CD4-positive, alpha-beta T cell treated with Interferon alpha-2 for 1 hour (primary cell): Measurements from ENCODE around the gene MS4A12.
"Not testable (repeated sequence)": the region's sequence is repeated elsewhere in the genome, so short reads cannot be mapped to it uniquely, and the experiment has no call there.

ENCODE experiments used
- DNase-seq, 2 donors: peaks; one replicate each; pipeline ENCODE4 v3.0.0-alpha.2; 2020 to 2022

The MS4A12 gene, protein sequence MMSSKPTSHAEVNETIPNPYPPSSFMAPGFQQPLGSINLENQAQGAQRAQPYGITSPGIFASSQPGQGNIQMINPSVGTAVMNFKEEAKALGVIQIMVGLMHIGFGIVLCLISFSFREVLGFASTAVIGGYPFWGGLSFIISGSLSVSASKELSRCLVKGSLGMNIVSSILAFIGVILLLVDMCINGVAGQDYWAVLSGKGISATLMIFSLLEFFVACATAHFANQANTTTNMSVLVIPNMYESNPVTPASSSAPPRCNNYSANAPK

DNA sequence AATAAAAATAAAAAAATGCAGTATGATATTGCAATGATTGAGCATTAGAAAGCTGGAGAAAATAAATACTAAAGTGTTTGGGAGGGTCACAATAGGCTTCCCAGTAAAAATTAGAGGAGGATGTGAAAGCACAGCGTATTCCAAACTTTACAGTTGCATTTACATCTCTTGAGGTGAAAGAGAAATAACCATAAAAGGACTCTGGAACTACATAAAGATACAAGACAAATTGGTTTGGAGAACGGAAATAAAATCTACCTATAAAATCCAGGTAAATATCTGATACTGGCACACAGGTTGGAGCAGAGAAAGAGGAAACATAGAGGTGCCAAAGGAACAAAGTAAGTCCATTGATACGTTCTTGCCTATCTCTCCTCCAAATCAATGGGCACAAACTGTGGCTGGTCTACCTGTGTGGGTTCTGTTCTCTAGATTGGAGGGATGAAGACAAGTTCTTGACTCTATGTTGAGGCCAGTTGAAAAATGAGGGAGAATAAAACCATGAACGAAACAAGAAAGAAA lies at the start of gene MS4A12:
Gene MS4A12 (plus strand): TSS at position 291 of the 522 bp plus-strand sequence. CDS start 4,541 bp downstream, outside the sequence.
- no peak for DNase-seq

GRCh38 chr11:60447070-60447469 lies 45.5 kb upstream of the MS4A12 start:
- DNase-seq = no peak

GRCh38 chr11:60447846-60448245 lies 44.7 kb upstream of the MS4A12 start:
- no peak for DNase-seq

DNA sequence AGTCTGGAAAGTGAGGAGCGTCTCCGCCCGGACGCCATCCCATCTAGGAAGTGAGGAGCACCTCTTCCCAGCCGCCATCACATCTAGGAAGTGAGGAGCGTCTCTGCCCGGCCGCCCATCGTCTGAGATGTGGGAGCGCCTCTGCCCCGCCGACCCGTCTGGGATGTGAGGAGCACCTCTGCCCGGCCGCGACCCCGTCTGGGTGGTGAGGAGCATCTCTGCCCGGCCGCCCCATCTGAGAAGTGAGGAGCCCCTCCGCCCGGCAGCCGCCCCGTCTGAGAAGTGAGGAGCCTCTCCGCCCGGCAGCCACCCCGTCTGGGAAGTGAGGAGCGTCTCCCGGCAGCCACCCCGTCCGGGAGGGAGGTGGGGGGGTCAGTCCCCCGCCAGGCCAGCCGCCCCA lies 41.4 kb upstream of the MS4A12 start:
- DNase-seq = not testable (repeated sequence)

DNA sequence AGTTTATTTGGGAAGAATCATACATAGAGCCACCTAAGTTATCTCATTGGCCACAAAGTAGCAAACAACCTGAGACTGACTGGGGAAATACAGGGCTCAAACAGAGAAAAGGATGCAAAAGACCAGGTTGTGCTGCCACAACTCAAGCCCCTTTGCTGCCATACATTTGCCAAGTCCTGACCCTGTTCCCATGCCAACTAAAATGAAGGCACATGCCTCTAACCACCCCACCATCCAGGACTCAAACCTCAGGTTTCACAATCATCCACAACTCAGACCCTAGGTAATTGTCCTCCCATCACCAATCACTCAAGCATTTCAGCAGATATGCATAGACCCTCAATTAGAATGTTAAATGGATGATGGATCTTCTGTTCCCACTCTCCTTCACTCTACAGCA lies 38.4 kb upstream of the MS4A12 start:
- DNase-seq = no peak

DNA sequence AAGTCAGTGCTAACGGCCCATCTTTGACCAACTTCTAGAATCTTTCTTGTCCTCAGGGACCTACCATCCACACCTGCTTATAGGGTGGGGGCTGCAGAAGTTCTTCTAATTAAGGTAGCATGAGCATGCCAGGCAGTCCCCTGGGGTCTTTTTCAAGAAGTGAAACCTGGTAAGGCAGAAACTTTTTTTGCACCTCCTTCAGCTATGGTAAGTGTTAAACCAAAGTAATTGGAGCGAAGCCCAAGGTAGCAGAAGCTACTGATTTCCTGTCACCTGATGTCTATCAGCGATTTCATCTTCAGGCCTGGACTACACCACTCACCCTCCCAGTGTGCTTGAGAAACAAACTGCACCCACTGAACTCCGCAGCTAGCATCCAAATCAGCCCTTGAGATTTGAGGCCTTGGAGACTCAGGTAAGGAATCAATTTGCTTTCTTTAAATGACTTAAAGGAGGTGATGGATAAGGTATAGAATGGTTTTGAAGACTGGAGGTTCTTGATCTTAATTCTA lies 37.0 kb upstream of the MS4A12 start, which contains the start of gene MS4A1:
Gene MS4A1 (plus strand): TSS at position 317 of the 512 bp plus-strand sequence. CDS start 6,528 bp downstream, outside the sequence.
- peak; percentile 36 to 82 for DNase-seq

DNA sequence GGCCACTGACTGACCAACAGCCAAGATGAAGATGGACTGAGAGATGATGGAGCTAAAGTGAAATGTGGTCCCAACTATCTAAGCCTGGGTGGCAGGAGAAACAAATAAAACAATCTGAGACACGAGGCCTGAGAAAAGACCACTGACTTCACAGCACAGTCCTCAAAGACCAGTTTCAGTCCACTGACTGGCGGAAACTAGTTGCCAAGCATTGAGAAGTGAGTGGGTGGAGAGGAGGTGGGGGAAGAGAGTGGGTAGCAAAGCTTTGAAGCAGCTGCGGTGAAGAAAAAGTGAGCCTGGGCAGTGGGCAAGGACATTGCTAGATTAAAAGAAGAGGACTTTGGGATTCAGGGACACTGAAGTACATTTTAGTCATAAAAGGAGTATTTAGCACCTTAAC lies 35.0 kb upstream of the MS4A12 start:
- DNase-seq = peak in 1 of 2 donors; percentile 30

- no peak for DNase-seq
Observed at GRCh38 chr11:60459345-60459744, 33.2 kb upstream of the MS4A12 start.

GRCh38 chr11:60468829-60469228 lies 23.7 kb upstream of the MS4A12 start:
- no peak for DNase-seq

- no peak for DNase-seq
Observed at GRCh38 chr11:60469723-60470122, 22.9 kb upstream of the MS4A12 start.

DNA sequence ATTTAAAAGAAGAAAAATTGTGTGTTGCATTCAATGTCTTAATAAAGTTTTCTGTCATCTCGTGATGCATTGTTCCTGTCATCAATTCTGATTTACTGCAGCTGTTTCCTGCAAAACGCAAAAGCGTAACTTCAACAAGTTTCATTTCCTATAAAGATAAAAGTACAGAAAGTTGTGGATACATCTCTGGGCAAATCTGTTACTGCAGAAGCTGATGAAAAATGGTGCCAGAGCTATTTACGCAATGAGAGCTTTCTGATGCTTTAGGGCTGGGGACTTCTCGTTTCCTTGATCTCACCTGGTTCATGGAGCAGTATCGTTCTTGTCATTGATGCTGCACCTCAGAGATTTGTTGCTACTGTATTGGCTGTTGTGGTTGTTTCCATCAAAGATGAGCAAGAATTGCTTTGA lies 15.5 kb upstream of the MS4A12 start:
- DNase-seq = peak; percentile 4 to 64

DNA sequence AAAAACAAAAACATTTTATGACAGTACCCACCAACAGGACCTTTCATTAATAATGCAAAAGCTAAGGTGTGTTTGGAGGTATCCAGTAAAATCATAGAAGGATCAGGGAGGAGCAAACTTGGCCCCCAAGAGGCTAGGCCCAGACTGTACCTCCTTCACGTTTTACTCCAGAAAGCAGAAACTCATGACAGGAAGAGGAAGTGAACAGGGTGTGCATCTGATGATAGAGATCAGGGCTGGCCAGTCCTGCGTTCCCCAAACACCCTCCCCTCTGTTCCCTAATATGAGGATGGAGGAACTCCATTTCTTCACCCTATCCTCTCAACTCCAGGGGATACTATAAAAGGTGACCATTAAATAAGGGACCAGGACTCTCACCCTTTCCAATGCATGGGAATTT lies 10.2 kb upstream of the MS4A12 start:
- peak in 1 of 2 donors; percentile 29 for DNase-seq

- DNase-seq = peak; percentile 34 to 55
Observed at GRCh38 chr11:60485987-60486386, 6.6 kb upstream of the MS4A12 start.

GRCh38 chr11:60493454-60493853 lies 876 bp downstream of the MS4A12 start:
- DNase-seq = no peak

GRCh38 chr11:60498399-60498798 lies 5.8 kb downstream of the MS4A12 start:
- no peak for DNase-seq

DNA sequence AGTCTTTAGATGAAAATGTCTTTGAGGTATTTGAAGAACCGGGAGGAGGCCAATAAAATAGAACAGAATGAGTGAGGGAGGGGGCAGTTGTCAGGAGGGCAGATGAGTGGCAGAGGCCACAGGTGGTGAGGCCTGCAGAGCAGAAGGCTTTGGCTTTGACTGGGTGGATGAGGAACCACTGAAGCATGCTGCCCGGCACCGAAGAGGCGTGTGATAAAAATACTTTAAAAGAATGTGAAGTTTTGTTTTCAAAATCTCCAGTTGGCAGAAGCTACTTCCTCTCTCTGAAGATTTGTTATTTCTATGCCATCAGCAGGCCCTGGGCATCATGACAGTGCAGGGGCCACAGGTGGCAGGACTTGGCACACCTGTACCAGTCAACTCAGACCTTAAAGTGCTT lies 6.3 kb downstream of the MS4A12 start:
- peak in 1 of 2 donors; percentile 57 for DNase-seq

DNA sequence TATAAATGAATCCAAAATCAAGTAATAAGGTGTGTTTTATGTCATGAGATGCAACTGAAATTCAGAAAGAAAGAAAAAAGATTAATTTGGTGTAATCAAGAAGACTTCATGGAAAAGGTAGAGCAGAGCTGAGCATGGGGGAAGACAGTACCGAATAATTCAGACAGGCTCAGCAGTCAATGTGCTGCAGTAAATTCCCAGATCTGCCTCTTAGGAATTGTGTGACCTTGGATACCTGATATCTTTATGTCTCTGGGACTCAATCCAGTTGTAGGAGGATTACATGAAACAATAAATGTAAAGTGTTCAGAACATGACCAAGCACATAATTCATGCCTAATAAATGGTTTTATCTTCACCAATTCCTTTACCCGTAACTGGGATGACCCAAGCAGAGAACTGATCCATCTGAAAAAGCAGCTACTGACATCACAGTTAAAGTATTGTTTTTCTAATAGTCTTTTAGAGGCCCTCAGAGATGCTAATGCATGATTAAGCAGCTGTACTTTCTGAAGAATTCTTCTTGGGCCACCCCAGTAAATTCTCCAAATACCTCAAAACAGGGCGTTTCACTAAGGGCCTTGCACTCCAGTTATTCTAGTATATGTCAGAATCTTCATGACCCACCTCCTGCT lies 7.8 kb downstream of the MS4A12 start:
- DNase-seq = no peak

- no peak for DNase-seq
Observed at GRCh38 chr11:60502221-60502775, 9.7 kb downstream of the MS4A12 start.

DNA sequence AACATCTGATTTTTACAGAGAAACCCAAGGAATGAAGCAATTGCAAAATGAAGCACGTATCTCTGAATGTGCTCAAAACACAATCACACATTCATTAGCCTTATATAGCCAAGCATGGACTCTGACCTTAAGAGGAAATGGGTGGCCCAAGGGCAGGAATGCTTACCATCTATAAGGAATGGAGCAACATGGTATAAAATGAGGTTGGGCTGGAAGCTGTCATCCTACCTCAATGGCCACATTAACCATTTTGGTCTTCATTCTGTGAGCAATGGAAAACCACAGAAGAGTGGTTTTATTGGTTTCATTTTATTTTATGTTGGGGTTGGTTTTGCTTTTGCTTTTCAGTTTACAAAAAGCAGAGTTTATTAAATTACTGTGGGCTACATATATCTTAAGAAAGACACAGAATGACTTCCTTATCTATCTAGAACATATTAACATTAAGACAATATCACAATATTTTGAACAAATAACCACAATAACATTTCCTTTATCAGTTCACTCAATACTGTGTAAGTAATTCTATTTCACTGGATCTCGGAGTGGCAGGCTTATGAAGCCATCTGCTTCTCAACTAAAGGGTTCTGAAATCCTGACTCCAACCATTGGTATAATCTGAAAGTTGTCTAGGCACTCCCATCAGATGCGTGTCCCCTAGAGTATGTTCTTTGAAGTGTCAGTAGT lies 11.8 kb downstream of the MS4A12 start:
- peak in 1 of 2 donors; percentile 19 for DNase-seq

- not testable (repeated sequence) for DNase-seq
Observed at GRCh38 chr11:60509609-60510008, 17.0 kb downstream of the MS4A12 start.

DNA sequence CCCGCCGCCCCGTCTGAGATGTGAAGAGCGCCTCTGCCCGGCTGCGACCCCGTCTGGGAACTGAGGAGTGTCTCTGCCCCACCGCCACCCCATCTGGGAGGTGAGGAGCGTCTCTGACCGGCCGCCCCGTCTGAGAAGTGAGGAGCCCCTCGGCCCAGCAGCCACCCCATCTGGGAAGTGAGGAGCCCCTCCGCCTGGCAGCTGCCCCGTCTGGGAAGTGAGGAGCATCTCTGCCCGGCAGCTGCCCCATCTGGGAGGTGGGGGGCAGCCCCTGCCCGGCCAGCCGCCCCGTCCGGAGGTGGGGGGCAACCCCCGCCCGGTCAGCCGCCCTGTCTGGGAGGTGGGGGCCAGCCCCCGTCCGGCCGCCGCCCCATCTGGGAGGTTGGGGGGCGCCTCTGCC lies 17.6 kb downstream of the MS4A12 start:
- DNase-seq = not testable (repeated sequence)

GRCh38 chr11:60511393-60511792 lies 18.8 kb downstream of the MS4A12 start:
- DNase-seq = no peak

- DNase-seq = no peak
Observed at GRCh38 chr11:60512651-60513225, 20.2 kb downstream of the MS4A12 start.
